Measurements from ENCODE around the gene GABARAPL1. TPM values are rescaled to one million over a fixed set of nuclear protein-coding genes. Genes with fewer than 3 reads are reported as not detected.

GABARAPL1 gene
- total and polyA plus RNA-seq, 11 donors: 126 to 790 (median 280) TPM

- no peak for TF ChIP-seq POLR2A (IDR thresholded peaks at IDR 0.05)
- no peak for TF ChIP-seq CTCF (IDR thresholded peaks at IDR 0.05)
- no peak for DNase-seq
- intact Hi-C loops (cut with DNase I): loop anchor here in 6 of 10 donors (5.0 to 10.0 kb wide), 4 partner anchors 152 to 515 kb away; partner anchors contain the start of gene YBX3 (in 4 of the 6)
- H3K4me1 ChIP-seq: peaks cover 0 to 18% (median 2%) of the 10 kb centered on the region in 12 donors
- no peaks in the 10 kb centered on the region for H3K9me3 ChIP-seq
- H3K36me3 ChIP-seq: no peaks in the 10 kb centered on the region
- H3K27me3 ChIP-seq: no peaks in the 10 kb centered on the region
- H3K27ac ChIP-seq: no peak overlapping the region
- ATAC-seq: no peak
- 92 to 97% (median 95%) methylated on average over 15 of the region's 15 CpGs for WGBS, 4 donors
- H3K4me3 ChIP-seq: no peak overlapping the region
These were observed 2.5 kb upstream of the GABARAPL1 start for GRCh38 chr12:10210225-10210624.

- no peaks in the 10 kb centered on the region for H3K27me3 ChIP-seq
- H3K27ac ChIP-seq: peak overlapping the region; percentile 95 to 100 (median 98)
- peak overlapping the region in 2 of 12 donors; percentile 88 to 89 for H3K4me3 ChIP-seq
- peaks cover 0 to 25% (median 9%) of the 10 kb centered on the region in 12 donors for H3K4me1 ChIP-seq
- no peak for TF ChIP-seq POLR2A (IDR thresholded peaks at IDR 0.05)
- TF ChIP-seq CTCF (IDR thresholded peaks at IDR 0.05): no peak
- H3K36me3 ChIP-seq: peaks cover 0 to 5% (median 0%) of the 10 kb centered on the region in 9 donors
- 91 to 94% (median 93%) methylated on average over 25 of the region's 25 CpGs for WGBS, 4 donors
- no peaks in the 10 kb centered on the region for H3K9me3 ChIP-seq
- ATAC-seq (no peak), DNase-seq (peak in 1 of 5 donors; percentile 10)
- intact Hi-C loops (cut with DNase I): loop anchor here in 6 of 10 donors (5.0 to 10.0 kb wide), 4 partner anchors 151 to 513 kb away; partner anchors contain the start of gene YBX3 (in 4 of the 6)
These were observed 1.4 kb upstream of the GABARAPL1 start for GRCh38 chr12:10211101-10211939.

- Histone ChIP-seq H3K4me1 (peaks cover 0 to 33% (median 16%) of the 10 kb centered on the region in 12 donors), H3K27ac (peak overlapping the region; percentile 95 to 100 (median 98)), H3K27me3 (no peaks in the 10 kb centered on the region), H3K9me3 (no peaks in the 10 kb centered on the region), H3K4me3 (peak overlapping the region; percentile 65 to 89 (median 80)), H3K36me3 (peaks cover 0 to 12% (median 2%) of the 10 kb centered on the region in 9 donors)
- 29 to 31% (median 30%) methylated on average over 40 of the region's 40 CpGs for WGBS, 4 donors
- DNase-seq (peak; percentile 97 to 99 (median 98)), ATAC-seq (peak; percentile 92 to 96 (median 93))
- TF ChIP-seq POLR2A (IDR thresholded peaks at IDR 0.05): peak in 1 of 2 donors; percentile 32
- no peak for TF ChIP-seq CTCF (IDR thresholded peaks at IDR 0.05)
- intact Hi-C loops (cut with DNase I): loop anchor here in 7 of 10 donors (2.0 to 10.0 kb wide), 6 partner anchors 150 to 513 kb away; partner anchors contain the start of genes YBX3 (in 5 of the 7) and MAGOHB (in 1 of the 7)
These were observed 538 bp upstream of the GABARAPL1 start for GRCh38 chr12:10211940-10212738.

Measured in heart left ventricle (tissue), 16 donors.